HCT116 (cell line): Measurements from ENCODE around the gene FAM210B.

Experiments
- CEBPB ChIP-seq: IDR thresholded peaks from 2 replicates; pipeline ENCODE4 v1.6.1; 2012; ENCODE audit warnings: low read depth
- EZH2 ChIP-seq: fragments of 200-600 bp; sonication (generic); IDR thresholded peaks from 2 replicates; pipeline ENCODE4 v1.6.1; 2017; ENCODE audit warnings: antibody characterized with exemption, mixed run types
- EZH2phosphoT487 ChIP-seq: fragments of 200-600 bp; IDR thresholded peaks from 2 replicates; pipeline ENCODE4 v1.6.1; 2018; ENCODE audit warnings: antibody characterized with exemption, borderline replicate concordance
- FOSL1 ChIP-seq: IDR thresholded peaks from 2 replicates; pipeline ENCODE4 v1.6.1; 2012; ENCODE audit warnings: low read depth
- JUND ChIP-seq: IDR thresholded peaks from 2 replicates; pipeline ENCODE4 v1.6.1; 2012
- POLR2A ChIP-seq: IDR thresholded peaks from 2 replicates; pipeline ENCODE4 v1.7.0; 2011; ENCODE audit warnings: borderline replicate concordance; ENCODE audit not compliant: insufficient read depth, insufficient read length; ENCODE audit errors: extremely low read depth
- POLR2AphosphoS5 ChIP-seq: IDR thresholded peaks from 2 replicates; pipeline ENCODE4 v1.6.1; 2011; ENCODE audit warnings: mild to moderate bottlenecking, low read depth, low read length, moderate library complexity
- RAD21 ChIP-seq: IDR thresholded peaks from 2 replicates; pipeline ENCODE4 v1.6.1; 2012; ENCODE audit warnings: low read depth, mild to moderate bottlenecking
- SIN3A ChIP-seq: IDR thresholded peaks from 2 replicates; pipeline ENCODE4 v1.6.1; 2012; ENCODE audit warnings: low read depth
- SRF ChIP-seq: IDR thresholded peaks from 2 replicates; pipeline ENCODE4 v1.6.1; 2012; ENCODE audit warnings: low read depth
- YY1 ChIP-seq: IDR thresholded peaks from 2 replicates; pipeline ENCODE4 v1.6.1; 2011; ENCODE audit warnings: low read length, low read depth, moderate library complexity, mild to moderate bottlenecking; ENCODE audit not compliant: insufficient replicate concordance; ENCODE audit errors: extremely low read depth
- ZNF274 ChIP-seq: fragments of 200-500 bp; sonication (Bioruptor generic); IDR thresholded peaks from 2 replicates; pipeline ENCODE4 v1.6.1; 2014; ENCODE audit warnings: mild to moderate bottlenecking, low read depth, low read length, inconsistent platforms
- TF ChIP-seq, protein P1 (sequence below), 3 experiments: fragments of 200-600 bp in 1 of 3; sonication (generic) in 1 of 3; IDR thresholded peaks in 2 of 3; conservative IDR thresholded peaks in 1 of 3; 2 replicates each; pipeline ENCODE4 v1.5.1; 2012 to 2017; ENCODE audit warnings: low read depth in 2 of 3, low read length in 2 of 3, antibody characterized with exemption in 1 of 3, borderline replicate concordance in 1 of 3, control low read depth in 1 of 3, mild to moderate bottlenecking in 1 of 3, mixed read lengths in 1 of 3, mixed run types in 1 of 3, moderate library complexity in 1 of 3; ENCODE audit not compliant: insufficient read depth in 1 of 3

DNA sequence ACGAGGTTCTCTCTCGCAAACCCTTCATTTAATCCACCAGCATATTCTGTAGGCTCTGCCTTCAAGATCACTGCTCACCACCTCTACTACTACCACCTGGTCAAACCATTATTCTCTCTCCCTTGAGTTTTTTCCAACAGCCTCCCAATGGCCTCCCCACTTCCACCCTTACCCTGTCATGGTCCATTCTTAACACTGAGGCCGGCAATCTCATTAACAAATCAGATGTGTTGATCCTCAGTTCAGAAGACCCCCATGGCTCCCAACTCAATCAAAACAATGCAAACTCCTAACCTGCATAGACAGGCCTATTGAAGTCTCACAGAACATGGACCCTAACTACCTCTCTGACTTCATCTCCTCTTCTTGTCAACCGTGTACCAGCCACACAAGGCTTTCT, 31.0 kb downstream of the FAM210B start:
- TF ChIP-seq POLR2A (no peak), EZH2 (no peak), JUND (no peak), RAD21 (no peak), YY1 (no peak), CEBPB (no peak), EZH2phosphoT487 (no peak), ZNF274 (no peak), POLR2AphosphoS5 (no peak), FOSL1 (no peak), SIN3A (no peak), SRF (no peak)
- TF ChIP-seq, protein P1, sequence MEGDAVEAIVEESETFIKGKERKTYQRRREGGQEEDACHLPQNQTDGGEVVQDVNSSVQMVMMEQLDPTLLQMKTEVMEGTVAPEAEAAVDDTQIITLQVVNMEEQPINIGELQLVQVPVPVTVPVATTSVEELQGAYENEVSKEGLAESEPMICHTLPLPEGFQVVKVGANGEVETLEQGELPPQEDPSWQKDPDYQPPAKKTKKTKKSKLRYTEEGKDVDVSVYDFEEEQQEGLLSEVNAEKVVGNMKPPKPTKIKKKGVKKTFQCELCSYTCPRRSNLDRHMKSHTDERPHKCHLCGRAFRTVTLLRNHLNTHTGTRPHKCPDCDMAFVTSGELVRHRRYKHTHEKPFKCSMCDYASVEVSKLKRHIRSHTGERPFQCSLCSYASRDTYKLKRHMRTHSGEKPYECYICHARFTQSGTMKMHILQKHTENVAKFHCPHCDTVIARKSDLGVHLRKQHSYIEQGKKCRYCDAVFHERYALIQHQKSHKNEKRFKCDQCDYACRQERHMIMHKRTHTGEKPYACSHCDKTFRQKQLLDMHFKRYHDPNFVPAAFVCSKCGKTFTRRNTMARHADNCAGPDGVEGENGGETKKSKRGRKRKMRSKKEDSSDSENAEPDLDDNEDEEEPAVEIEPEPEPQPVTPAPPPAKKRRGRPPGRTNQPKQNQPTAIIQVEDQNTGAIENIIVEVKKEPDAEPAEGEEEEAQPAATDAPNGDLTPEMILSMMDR (IDR thresholded peaks at IDR 0.05 in 2 of 3, conservative IDR thresholded peaks at IDR 0.05 in 1 of 3; ENCODE audit: borderline replicate concordance in 1 of 3, insufficient read depth in 1 of 3, low read depth in 2 of 3, low read length in 2 of 3), result no peak
